Mammary epithelial cell (primary cell): ENCODE measurements around the gene PAQR7.

Source experiments
- CTCF ChIP-seq, 2 donors: IDR thresholded peaks in 1 of 2; conservative IDR thresholded peaks in 1 of 2; 2 replicates each; pipeline ENCODE4 v1.5.1; 2011 to 2012; ENCODE audit warnings: inconsistent platforms in 2 of 2, low read length in 2 of 2, mild to moderate bottlenecking in 2 of 2, control low read depth in 1 of 2, low read depth in 1 of 2; ENCODE audit not compliant: insufficient read depth in 1 of 2; ENCODE audit errors: extremely low read depth in 1 of 2
- EZH2 ChIP-seq: IDR thresholded peaks from 2 replicates; pipeline ENCODE4 v1.6.1; 2012; ENCODE audit warnings: low read length, inconsistent platforms, borderline replicate concordance

- TF ChIP-seq EZH2 = no peak
- no peak for TF ChIP-seq CTCF (conservative IDR thresholded peaks at IDR 0.05 in 1 of 2, IDR thresholded peaks at IDR 0.05 in 1 of 2; ENCODE audit: extremely low read depth in 1 of 2, insufficient read depth in 1 of 2, low read depth in 1 of 2, low read length in 2 of 2)
These were observed 60.9 kb downstream of the PAQR7 start for GRCh38 chr1:25814549-25815087.
